Body of pancreas (tissue), 4 donors: ENCODE results near the gene GRID2.
"Not testable (repeated sequence)": the region's sequence is repeated elsewhere in the genome, so short reads cannot be mapped to it uniquely, and the experiment has no call there.

Experiments
- POLR2A ChIP-seq, 3 donors: fragments of 450-650 bp; IDR thresholded peaks; one replicate each; pipeline ENCODE4 v1.6.1; 2016; ENCODE audit warnings: antibody characterized with exemption in 3 of 3, mild to moderate bottlenecking in 2 of 3
- TF ChIP-seq, protein P1 (sequence below), 7 experiments: fragments of 450-650 bp in 4 of 7; fragments of 200-600 bp in 3 of 7; sonication (generic) in 3 of 7; IDR thresholded peaks; one replicate each; pipeline ENCODE4 v1.5.1; 2016 to 2019; ENCODE audit warnings: antibody characterized with exemption in 7 of 7

GRCh38 chr4:93366169-93366755 lies 1062.5 kb downstream of the GRID2 start:
- TF ChIP-seq, protein P1, sequence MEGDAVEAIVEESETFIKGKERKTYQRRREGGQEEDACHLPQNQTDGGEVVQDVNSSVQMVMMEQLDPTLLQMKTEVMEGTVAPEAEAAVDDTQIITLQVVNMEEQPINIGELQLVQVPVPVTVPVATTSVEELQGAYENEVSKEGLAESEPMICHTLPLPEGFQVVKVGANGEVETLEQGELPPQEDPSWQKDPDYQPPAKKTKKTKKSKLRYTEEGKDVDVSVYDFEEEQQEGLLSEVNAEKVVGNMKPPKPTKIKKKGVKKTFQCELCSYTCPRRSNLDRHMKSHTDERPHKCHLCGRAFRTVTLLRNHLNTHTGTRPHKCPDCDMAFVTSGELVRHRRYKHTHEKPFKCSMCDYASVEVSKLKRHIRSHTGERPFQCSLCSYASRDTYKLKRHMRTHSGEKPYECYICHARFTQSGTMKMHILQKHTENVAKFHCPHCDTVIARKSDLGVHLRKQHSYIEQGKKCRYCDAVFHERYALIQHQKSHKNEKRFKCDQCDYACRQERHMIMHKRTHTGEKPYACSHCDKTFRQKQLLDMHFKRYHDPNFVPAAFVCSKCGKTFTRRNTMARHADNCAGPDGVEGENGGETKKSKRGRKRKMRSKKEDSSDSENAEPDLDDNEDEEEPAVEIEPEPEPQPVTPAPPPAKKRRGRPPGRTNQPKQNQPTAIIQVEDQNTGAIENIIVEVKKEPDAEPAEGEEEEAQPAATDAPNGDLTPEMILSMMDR (IDR thresholded peaks at IDR 0.05) = not testable (repeated sequence)
- not testable (repeated sequence) for TF ChIP-seq POLR2A (IDR thresholded peaks at IDR 0.05)
